ENCODE data around the gene PSMB10. TPM values are rescaled to one million over a fixed set of nuclear protein-coding genes. Genes with fewer than 3 reads are reported as not detected.

The PSMB10 gene
- total RNA-seq, 1 experiment from 2014 or later, result 28.7 TPM

DNA sequence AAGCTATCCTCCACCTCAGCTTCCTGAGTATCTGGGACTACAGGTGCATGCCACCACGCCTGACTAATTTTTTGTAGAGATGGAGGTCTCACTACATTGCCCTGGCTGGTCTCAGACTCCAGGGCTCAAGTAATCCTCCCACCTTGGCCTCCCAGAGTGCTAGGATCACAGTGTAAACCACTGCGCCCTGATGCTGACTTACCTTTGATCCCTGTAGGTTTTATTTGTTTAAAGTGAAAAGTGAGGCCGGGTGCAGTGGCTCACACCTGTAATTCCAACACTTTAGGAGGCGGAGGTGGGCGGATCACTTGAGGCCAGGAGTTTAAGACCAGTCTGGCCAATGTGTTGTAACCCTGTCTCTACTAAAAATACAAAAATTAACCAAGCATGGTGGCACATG is 34.9 kb downstream of the PSMB10 start:
- no peak for DNase-seq (ENCODE audit: extremely low read depth, low read depth)

- DNase-seq (ENCODE audit: extremely low read depth, low read depth), result no peak
Observed at GRCh38 chr16:67897231-67897630, 39.4 kb downstream of the PSMB10 start.

DNA sequence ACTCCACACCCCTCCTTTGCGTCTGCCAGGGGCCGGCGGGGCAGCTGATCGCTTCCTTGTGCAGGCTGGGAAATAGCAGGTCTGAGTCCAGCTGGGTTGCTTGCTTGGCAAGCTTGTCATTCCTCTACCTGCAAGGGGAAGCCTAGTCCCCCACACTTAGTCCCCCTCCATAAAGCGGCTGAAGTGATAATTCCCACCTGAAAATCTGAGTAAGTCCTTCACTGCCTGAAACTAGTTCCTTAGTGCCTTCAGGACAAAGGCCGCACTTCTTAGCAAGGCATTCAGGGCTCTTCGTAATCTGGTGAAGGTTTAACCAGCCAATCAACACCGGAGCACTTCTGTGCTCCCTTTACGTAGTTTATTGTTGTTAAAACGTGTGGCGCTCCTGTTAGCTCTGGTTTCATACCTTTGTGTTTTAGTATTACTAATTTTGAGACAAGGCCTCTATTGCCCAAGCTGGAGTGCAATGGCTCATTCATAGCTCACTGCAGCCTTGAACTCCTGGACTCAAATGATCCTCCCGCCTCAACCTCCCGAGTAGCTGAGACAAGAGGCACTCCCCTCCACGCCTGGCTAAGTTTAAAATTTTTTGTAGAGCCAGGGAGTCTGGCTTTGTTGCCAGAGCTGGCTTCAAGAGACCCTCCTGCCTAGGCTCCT is 42.8 kb downstream of the PSMB10 start:
- DNase-seq (ENCODE audit: extremely low read depth, low read depth), result no peak

GRCh38 chr16:67892899-67893742 is 43.5 kb downstream of the PSMB10 start, which contains the start of gene PSKH1:
PSKH1 (plus strand) TSS chr16:67893254; CDS start chr16:67908750, 15,496 bp downstream.
- peak; percentile 98 for DNase-seq (ENCODE audit: extremely low read depth, low read depth)

DNA sequence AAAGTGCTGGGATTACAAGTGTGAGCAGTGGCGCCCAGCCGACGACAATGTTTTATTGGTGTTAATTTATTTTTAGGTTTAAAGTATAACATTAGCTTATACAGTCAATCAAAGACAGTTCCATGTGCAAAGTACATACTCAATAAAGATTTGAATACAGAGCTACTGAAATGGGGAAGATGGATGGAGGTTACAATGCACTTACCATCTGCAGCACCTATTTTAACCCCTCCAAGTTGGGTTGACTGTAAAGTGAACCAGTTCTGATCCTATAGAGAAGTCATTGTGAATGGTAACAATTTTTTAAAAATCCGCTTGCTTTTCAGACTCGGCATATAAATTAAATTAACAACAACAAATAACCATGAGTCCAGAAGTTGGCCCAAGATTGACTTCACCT is 44.3 kb downstream of the PSMB10 start:
- DNase-seq (ENCODE audit: extremely low read depth, low read depth), result no peak

- no peak for DNase-seq (ENCODE audit: extremely low read depth, low read depth)
Observed at GRCh38 chr16:67888331-67888730, 48.3 kb downstream of the PSMB10 start.

- DNase-seq (ENCODE audit: extremely low read depth, low read depth), result no peak
Observed at GRCh38 chr16:67886387-67886786, 50.3 kb downstream of the PSMB10 start.

DNA sequence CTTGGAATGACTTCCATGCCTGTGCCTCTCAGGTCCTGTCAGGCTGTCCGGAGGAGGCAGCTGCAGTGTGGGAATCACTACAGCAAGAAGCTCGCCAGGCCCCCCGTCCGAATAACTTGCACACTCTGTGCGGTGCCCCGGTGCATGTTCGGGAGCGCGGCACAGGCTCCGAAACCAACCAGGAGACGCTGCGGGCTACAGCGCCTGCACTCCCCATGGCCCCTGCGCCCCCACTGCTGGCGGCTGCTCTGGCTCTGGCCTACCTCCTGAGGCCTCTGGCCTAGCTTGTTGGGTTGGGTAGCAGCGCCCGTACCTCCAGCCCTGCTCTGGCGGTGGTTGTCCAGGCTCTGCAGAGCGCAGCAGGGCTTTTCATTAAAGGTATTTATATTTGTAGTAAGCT is 50.7 kb downstream of the PSMB10 start:
- DNase-seq (ENCODE audit: extremely low read depth, low read depth), result no peak

- DNase-seq (ENCODE audit: extremely low read depth, low read depth), result no peak
Observed at GRCh38 chr16:67885545-67885944, 51.1 kb downstream of the PSMB10 start.

GRCh38 chr16:67884684-67885083 is 52.0 kb downstream of the PSMB10 start, which contains the start of gene NRN1L:
NRN1L (plus strand) TSS chr16:67884885; CDS start chr16:67884904, 19 bp downstream.
- peak; percentile 90 for DNase-seq (ENCODE audit: extremely low read depth, low read depth)

Small RNA genes lying within 50 kb of the gene (small RNA-seq; reads per million reads assigned to genes)
- 0 reads per million in 2 experiments for gene NRN1L

Other genes starting within 250 kb of the PSMB10 start
- gene GFOD2, start 217.5 kb downstream of the PSMB10 start, total RNA-seq (2014; rRNA removed; shearing (Covaris generic)), result 15.0 and 17.4 TPM in 2 replicates
- gene RANBP10, start 130.3 kb downstream of the PSMB10 start, total RNA-seq (2014; rRNA removed; shearing (Covaris generic)), result 6.8 and 8.2 TPM in 2 replicates
- gene TSNAXIP1, start 130.0 kb downstream of the PSMB10 start, total RNA-seq (2014; rRNA removed; shearing (Covaris generic)), result 0.45 TPM in 1 of 2 replicates, not detected in the other
- gene THAP11, start 94.5 kb downstream of the PSMB10 start, total RNA-seq (2014; rRNA removed; shearing (Covaris generic)), result 43.6 and 49.4 TPM in 2 replicates
- 260 and 267 TPM in 2 replicates for gene NUTF2, start 89.9 kb downstream of the PSMB10 start, total RNA-seq (2014; rRNA removed; shearing (Covaris generic))
- gene CENPT, start 89.2 kb downstream of the PSMB10 start, total RNA-seq (2014; rRNA removed; shearing (Covaris generic)), result 26.4 and 28.4 TPM in 2 replicates
- 52.6 and 55.4 TPM in 2 replicates for gene EDC4, start 63.8 kb downstream of the PSMB10 start, total RNA-seq (2014; rRNA removed; shearing (Covaris generic))
- gene NRN1L, start 52.0 kb downstream of the PSMB10 start, total RNA-seq (2014; rRNA removed; shearing (Covaris generic)), result 0.87 and 1.9 TPM in 2 replicates
- 5.3 and 6.5 TPM in 2 replicates for gene PSKH1, start 43.6 kb downstream of the PSMB10 start, total RNA-seq (2014; rRNA removed; shearing (Covaris generic))
- 1.4 and 2.0 TPM in 2 replicates for gene CTRL, start 5.0 kb downstream of the PSMB10 start, total RNA-seq (2014; rRNA removed; shearing (Covaris generic))
- gene LCAT, start 7.3 kb upstream of the PSMB10 start, total RNA-seq (2014; rRNA removed; shearing (Covaris generic)), result 4.6 and 8.4 TPM in 2 replicates
- 35.8 and 37.2 TPM in 2 replicates for gene SLC12A4, start 31.8 kb upstream of the PSMB10 start, total RNA-seq (2014; rRNA removed; shearing (Covaris generic))
- gene DPEP3, start 43.6 kb upstream of the PSMB10 start, total RNA-seq (2014; rRNA removed; shearing (Covaris generic)), result not detected in 2 replicates
- gene DPEP2, start 62.6 kb upstream of the PSMB10 start, total RNA-seq (2014; rRNA removed; shearing (Covaris generic)), result not detected in 2 replicates
- gene DPEP2NB, start 79.1 kb upstream of the PSMB10 start, total RNA-seq (2014; rRNA removed; shearing (Covaris generic)), result not detected in 2 replicates
- gene DDX28, start 86.4 kb upstream of the PSMB10 start, total RNA-seq (2014; rRNA removed; shearing (Covaris generic)), result 20.1 and 22.7 TPM in 2 replicates
- 34.5 and 39.4 TPM in 2 replicates for gene DUS2, start 86.4 kb upstream of the PSMB10 start, total RNA-seq (2014; rRNA removed; shearing (Covaris generic))
- gene NFATC3, start 148.5 kb upstream of the PSMB10 start, total RNA-seq (2014; rRNA removed; shearing (Covaris generic)), result 29.5 and 31.3 TPM in 2 replicates